HEK293 (cell line): Measurements from ENCODE around the gene SPTBN5.

Experiments
- SCRT1 ChIP-seq: fragments of 450-650 bp; formaldehyde crosslinking; IDR thresholded peaks from 2 replicates; pipeline ENCODE4 v1.5.1; 2016; ENCODE audit warnings: missing biosample characterization, missing genetic modification characterization, borderline replicate concordance
- SP2 ChIP-seq: fragments of 450-650 bp; formaldehyde crosslinking; IDR thresholded peaks from 2 replicates; pipeline ENCODE4 v1.5.1; 2016; ENCODE audit warnings: missing biosample characterization, missing genetic modification characterization
- ZBTB7A ChIP-seq: fragments of 450-650 bp; formaldehyde crosslinking; IDR thresholded peaks from 2 replicates; pipeline ENCODE4 v1.5.1; 2016; ENCODE audit warnings: low read depth, missing biosample characterization, missing genetic modification characterization
- ZEB2 ChIP-seq: fragments of 450-650 bp; formaldehyde crosslinking; IDR thresholded peaks from 2 replicates; pipeline ENCODE4 v1.5.1; 2016; ENCODE audit warnings: missing biosample characterization, missing genetic modification characterization
- ZNF157 ChIP-seq: fragments of 450-650 bp; formaldehyde crosslinking; IDR thresholded peaks from 2 replicates; pipeline ENCODE4 v1.5.1; 2016; ENCODE audit warnings: missing biosample characterization, missing genetic modification characterization
- ZNF214 ChIP-seq: fragments of 450-650 bp; formaldehyde crosslinking; IDR thresholded peaks from 2 replicates; pipeline ENCODE4 v1.5.1; 2017; ENCODE audit warnings: missing biosample characterization, mild to moderate bottlenecking, missing genetic modification characterization, borderline replicate concordance
- ZNF623 ChIP-seq: fragments of 450-650 bp; formaldehyde crosslinking; IDR thresholded peaks from 2 replicates; pipeline ENCODE4 v1.5.1; 2016; ENCODE audit warnings: missing biosample characterization, missing genetic modification characterization
- ZNF785 ChIP-seq: fragments of 450-650 bp; formaldehyde crosslinking; IDR thresholded peaks from 2 replicates; pipeline ENCODE4 v1.5.1; 2016; ENCODE audit warnings: missing biosample characterization, missing genetic modification characterization
- TF ChIP-seq, protein P1 (sequence below): fragments of 450-650 bp; formaldehyde crosslinking; IDR thresholded peaks from 2 replicates; pipeline ENCODE4 v1.5.1; 2016; ENCODE audit warnings: missing biosample characterization, missing genetic modification characterization
- TF ChIP-seq, protein P2 (sequence below): fragments of 450-650 bp; formaldehyde crosslinking; IDR thresholded peaks from 2 replicates; pipeline ENCODE4 v1.5.1; 2016; ENCODE audit warnings: missing biosample characterization, missing genetic modification characterization
- TF ChIP-seq, protein P3 (sequence below): fragments of 450-650 bp; formaldehyde crosslinking; IDR thresholded peaks from 2 replicates; pipeline ENCODE4 v1.5.1; 2016; ENCODE audit warnings: missing biosample characterization, missing genetic modification characterization, borderline replicate concordance
- TF ChIP-seq, protein P4 (sequence below): fragments of 450-650 bp; formaldehyde crosslinking; IDR thresholded peaks from 2 replicates; pipeline ENCODE4 v1.5.1; 2016; ENCODE audit warnings: missing biosample characterization, missing genetic modification characterization
- TF ChIP-seq, protein P5 (sequence below): fragments of 450-650 bp; formaldehyde crosslinking; IDR thresholded peaks from 2 replicates; pipeline ENCODE4 v1.5.1; 2016; ENCODE audit warnings: missing biosample characterization, missing genetic modification characterization
- TF ChIP-seq, protein P6 (sequence below): fragments of 450-650 bp; formaldehyde crosslinking; IDR thresholded peaks from 2 replicates; pipeline ENCODE4 v1.5.1; 2017; ENCODE audit warnings: missing biosample characterization, missing genetic modification characterization

DNA sequence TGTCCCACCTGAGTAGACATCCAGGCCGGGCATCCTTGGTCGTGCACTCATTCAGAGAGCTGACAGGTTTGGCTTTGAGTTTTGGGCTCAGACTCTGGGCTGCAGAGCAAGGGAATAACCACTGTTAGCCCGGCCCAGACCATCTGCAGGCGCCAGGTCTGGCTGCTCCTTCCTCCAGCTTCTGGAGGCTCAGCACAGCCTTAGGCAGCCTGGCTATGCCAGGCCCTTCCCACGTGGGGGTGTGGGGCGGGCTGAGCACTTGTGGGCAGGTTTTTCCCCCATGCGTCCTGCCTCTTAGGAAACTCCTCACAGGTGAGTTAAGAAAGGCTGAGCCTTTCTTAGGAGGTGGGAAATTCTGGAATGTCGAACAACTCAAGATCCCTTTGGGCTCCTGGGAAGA, 44.0 kb downstream of the SPTBN5 start:
- TF ChIP-seq, protein P1, sequence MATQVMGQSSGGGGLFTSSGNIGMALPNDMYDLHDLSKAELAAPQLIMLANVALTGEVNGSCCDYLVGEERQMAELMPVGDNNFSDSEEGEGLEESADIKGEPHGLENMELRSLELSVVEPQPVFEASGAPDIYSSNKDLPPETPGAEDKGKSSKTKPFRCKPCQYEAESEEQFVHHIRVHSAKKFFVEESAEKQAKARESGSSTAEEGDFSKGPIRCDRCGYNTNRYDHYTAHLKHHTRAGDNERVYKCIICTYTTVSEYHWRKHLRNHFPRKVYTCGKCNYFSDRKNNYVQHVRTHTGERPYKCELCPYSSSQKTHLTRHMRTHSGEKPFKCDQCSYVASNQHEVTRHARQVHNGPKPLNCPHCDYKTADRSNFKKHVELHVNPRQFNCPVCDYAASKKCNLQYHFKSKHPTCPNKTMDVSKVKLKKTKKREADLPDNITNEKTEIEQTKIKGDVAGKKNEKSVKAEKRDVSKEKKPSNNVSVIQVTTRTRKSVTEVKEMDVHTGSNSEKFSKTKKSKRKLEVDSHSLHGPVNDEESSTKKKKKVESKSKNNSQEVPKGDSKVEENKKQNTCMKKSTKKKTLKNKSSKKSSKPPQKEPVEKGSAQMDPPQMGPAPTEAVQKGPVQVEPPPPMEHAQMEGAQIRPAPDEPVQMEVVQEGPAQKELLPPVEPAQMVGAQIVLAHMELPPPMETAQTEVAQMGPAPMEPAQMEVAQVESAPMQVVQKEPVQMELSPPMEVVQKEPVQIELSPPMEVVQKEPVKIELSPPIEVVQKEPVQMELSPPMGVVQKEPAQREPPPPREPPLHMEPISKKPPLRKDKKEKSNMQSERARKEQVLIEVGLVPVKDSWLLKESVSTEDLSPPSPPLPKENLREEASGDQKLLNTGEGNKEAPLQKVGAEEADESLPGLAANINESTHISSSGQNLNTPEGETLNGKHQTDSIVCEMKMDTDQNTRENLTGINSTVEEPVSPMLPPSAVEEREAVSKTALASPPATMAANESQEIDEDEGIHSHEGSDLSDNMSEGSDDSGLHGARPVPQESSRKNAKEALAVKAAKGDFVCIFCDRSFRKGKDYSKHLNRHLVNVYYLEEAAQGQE = no peak
- TF ChIP-seq ZBTB7A (tag by site-specific recombination) (no peak), ZNF623 (tag by site-specific recombination) (no peak), ZNF214 (no peak), ZNF785 (tag by site-specific recombination) (no peak), SP2 (tag by site-specific recombination) (no peak), ZNF157 (tag by site-specific recombination) (no peak), SCRT1 (tag by site-specific recombination) (no peak), ZEB2 (tag by site-specific recombination) (no peak)
- TF ChIP-seq, protein P2, sequence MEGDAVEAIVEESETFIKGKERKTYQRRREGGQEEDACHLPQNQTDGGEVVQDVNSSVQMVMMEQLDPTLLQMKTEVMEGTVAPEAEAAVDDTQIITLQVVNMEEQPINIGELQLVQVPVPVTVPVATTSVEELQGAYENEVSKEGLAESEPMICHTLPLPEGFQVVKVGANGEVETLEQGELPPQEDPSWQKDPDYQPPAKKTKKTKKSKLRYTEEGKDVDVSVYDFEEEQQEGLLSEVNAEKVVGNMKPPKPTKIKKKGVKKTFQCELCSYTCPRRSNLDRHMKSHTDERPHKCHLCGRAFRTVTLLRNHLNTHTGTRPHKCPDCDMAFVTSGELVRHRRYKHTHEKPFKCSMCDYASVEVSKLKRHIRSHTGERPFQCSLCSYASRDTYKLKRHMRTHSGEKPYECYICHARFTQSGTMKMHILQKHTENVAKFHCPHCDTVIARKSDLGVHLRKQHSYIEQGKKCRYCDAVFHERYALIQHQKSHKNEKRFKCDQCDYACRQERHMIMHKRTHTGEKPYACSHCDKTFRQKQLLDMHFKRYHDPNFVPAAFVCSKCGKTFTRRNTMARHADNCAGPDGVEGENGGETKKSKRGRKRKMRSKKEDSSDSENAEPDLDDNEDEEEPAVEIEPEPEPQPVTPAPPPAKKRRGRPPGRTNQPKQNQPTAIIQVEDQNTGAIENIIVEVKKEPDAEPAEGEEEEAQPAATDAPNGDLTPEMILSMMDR (tag by site-specific recombination) = no peak
- TF ChIP-seq, protein P3, sequence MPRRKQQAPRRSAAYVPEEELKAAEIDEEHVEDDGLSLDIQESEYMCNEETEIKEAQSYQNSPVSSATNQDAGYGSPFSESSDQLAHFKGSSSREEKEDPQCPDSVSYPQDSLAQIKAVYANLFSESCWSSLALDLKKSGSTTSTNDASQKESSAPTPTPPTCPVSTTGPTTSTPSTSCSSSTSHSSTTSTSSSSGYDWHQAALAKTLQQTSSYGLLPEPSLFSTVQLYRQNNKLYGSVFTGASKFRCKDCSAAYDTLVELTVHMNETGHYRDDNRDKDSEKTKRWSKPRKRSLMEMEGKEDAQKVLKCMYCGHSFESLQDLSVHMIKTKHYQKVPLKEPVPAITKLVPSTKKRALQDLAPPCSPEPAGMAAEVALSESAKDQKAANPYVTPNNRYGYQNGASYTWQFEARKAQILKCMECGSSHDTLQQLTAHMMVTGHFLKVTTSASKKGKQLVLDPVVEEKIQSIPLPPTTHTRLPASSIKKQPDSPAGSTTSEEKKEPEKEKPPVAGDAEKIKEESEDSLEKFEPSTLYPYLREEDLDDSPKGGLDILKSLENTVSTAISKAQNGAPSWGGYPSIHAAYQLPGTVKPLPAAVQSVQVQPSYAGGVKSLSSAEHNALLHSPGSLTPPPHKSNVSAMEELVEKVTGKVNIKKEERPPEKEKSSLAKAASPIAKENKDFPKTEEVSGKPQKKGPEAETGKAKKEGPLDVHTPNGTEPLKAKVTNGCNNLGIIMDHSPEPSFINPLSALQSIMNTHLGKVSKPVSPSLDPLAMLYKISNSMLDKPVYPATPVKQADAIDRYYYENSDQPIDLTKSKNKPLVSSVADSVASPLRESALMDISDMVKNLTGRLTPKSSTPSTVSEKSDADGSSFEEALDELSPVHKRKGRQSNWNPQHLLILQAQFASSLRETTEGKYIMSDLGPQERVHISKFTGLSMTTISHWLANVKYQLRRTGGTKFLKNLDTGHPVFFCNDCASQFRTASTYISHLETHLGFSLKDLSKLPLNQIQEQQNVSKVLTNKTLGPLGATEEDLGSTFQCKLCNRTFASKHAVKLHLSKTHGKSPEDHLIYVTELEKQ (tag by site-specific recombination) = no peak
- TF ChIP-seq, protein P4, sequence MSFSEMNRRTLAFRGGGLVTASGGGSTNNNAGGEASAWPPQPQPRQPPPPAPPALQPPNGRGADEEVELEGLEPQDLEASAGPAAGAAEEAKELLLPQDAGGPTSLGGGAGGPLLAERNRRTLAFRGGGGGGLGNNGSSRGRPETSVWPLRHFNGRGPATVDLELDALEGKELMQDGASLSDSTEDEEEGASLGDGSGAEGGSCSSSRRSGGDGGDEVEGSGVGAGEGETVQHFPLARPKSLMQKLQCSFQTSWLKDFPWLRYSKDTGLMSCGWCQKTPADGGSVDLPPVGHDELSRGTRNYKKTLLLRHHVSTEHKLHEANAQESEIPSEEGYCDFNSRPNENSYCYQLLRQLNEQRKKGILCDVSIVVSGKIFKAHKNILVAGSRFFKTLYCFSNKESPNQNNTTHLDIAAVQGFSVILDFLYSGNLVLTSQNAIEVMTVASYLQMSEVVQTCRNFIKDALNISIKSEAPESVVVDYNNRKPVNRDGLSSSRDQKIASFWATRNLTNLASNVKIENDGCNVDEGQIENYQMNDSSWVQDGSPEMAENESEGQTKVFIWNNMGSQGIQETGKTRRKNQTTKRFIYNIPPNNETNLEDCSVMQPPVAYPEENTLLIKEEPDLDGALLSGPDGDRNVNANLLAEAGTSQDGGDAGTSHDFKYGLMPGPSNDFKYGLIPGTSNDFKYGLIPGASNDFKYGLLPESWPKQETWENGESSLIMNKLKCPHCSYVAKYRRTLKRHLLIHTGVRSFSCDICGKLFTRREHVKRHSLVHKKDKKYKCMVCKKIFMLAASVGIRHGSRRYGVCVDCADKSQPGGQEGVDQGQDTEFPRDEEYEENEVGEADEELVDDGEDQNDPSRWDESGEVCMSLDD (tag by site-specific recombination) = no peak
- TF ChIP-seq, protein P5, sequence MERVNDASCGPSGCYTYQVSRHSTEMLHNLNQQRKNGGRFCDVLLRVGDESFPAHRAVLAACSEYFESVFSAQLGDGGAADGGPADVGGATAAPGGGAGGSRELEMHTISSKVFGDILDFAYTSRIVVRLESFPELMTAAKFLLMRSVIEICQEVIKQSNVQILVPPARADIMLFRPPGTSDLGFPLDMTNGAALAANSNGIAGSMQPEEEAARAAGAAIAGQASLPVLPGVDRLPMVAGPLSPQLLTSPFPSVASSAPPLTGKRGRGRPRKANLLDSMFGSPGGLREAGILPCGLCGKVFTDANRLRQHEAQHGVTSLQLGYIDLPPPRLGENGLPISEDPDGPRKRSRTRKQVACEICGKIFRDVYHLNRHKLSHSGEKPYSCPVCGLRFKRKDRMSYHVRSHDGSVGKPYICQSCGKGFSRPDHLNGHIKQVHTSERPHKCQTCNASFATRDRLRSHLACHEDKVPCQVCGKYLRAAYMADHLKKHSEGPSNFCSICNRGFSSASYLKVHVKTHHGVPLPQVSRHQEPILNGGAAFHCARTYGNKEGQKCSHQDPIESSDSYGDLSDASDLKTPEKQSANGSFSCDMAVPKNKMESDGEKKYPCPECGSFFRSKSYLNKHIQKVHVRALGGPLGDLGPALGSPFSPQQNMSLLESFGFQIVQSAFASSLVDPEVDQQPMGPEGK = no peak
- TF ChIP-seq, protein P6, sequence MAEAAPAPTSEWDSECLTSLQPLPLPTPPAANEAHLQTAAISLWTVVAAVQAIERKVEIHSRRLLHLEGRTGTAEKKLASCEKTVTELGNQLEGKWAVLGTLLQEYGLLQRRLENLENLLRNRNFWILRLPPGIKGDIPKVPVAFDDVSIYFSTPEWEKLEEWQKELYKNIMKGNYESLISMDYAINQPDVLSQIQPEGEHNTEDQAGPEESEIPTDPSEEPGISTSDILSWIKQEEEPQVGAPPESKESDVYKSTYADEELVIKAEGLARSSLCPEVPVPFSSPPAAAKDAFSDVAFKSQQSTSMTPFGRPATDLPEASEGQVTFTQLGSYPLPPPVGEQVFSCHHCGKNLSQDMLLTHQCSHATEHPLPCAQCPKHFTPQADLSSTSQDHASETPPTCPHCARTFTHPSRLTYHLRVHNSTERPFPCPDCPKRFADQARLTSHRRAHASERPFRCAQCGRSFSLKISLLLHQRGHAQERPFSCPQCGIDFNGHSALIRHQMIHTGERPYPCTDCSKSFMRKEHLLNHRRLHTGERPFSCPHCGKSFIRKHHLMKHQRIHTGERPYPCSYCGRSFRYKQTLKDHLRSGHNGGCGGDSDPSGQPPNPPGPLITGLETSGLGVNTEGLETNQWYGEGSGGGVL (tag by site-specific recombination) = no peak
